Measurements from ENCODE around the gene AKAP13.
"Not testable (repeated sequence)": the region's sequence is repeated elsewhere in the genome, so short reads cannot be mapped to it uniquely, and the experiment has no call there.

Gene AKAP13

DNA sequence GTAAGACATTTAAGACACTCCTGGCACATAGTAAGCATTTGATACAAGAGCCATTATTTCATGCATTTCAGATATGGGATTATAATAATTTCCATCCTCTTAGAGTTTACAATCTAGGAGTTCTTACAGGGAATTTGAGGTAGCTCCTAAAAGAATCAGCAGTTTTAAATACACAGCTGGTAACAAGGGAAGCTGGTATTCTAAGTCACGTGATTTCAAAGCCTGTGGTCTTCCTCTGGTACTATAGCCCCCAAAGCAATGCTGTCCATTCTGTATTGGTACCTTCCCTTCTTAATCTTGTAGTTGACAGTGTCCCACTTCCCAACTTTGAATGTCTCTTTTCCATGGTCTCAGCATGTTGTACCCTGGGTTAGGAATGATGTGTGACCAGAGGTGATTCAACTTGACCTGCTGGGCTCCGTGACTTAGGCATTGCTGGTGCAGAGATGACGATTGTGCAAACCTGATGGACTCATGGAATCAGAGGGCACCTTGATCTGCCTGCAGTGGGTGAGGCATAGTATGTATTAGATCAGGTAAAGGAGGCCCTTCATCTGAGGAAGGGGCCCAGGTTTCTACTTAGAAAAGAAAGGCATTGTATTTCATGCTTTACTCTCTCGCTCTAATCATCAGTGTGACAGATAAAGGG lies 122.9 kb downstream of the AKAP13 start:
- DNase-seq: no peak

DNA sequence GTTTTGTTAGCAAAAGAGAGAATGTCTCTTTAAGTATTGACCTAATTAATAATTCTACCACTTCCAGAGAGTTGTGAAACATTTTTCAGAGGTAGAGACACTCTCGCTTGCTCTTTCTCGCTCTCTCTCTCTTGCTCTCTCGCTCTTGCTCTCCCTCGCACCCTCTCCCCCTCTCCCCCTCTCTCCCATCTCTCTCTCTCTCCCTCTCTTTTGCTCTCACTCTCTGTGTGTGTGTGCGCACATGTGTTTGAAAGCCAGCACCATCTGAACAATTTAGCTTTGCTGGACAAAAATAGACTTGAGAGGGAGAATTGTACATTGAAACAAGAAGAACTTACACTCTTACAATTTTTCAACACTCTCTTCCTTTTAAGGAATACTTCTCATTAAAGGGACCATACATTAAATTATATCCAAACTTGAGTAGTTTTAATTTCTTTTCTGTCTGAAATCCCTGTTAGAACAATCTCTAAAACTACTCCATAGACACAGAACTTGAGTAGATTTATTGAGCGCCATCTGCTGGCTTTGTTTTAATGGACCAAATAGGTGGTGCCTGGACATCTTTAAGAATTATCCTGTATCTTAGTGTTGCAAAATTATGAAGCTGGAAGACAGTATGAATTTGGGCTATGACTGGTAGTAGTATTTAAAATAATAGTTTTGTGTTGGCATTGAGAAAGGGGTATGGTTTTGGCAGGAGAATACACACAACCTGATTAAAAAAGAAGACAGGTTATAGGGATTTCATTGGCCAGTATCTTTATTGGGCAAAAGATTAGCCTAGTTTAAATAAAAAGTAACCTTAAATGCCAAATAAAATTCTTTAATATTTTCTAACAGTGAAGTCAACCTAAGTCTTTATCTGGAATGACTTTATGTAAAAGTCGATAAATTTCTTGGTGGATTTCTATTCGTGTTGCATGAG lies 124.6 kb downstream of the AKAP13 start:
- peak; percentile 37 to 59 for DNase-seq

DNA sequence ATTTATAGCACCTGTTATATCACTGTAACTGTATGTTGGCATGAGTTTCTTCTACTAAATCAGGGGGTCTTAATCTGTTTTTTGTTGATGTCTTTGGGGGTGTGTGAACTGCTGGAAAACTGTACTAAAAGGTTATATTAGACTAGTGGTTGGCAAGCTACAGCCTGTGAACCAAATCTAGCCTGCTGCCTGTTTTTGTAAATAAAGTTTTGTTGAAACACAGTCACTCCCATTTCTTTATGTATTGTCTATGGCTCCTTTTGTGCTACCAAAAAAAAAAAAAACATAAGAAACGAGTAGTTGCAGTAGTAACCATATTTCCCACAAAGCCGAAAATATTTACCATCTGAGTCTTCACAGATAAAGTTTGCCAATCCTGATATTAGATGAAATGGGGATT lies 126.7 kb downstream of the AKAP13 start:
- no peak for DNase-seq

DNA sequence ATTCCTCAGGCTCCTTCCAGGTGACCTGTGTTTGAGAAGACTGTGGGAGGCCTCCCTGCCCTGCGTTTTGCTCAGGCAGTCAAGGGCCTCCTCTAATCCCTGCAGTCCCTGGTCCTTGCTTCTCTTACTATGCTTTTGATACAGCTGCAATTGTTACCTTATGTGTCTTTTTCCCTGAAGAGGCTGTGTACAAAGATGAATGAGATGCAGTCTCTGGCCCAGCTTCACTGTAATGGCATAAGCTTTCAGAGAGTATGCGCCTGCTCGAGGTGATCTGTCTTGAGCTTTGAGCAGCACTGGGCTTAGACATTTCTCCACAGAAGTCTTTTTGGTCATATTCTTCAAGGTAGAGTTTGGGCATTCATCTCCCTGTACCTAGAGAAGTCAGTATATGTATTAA lies 129.6 kb downstream of the AKAP13 start:
- DNase-seq: no peak

DNA sequence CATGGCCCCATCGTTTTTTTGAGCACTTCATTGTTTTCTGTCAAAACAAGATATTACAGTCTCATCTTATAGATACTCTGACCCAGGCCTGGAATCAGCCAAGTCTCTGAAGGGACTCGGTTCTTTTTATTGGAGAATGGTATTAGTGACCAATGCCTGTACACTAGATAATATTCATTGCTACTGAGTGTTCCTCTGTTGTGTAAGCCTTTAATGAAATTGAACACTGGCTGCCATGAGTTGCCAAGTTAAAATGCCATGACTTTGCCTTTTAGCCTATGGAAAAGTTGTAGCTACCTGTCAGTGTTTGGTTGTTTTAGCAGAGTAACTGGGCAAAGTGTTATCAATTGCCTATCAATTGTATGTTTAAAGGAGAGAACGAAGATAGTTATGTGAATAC lies 134.0 kb downstream of the AKAP13 start:
- no peak for DNase-seq

DNA sequence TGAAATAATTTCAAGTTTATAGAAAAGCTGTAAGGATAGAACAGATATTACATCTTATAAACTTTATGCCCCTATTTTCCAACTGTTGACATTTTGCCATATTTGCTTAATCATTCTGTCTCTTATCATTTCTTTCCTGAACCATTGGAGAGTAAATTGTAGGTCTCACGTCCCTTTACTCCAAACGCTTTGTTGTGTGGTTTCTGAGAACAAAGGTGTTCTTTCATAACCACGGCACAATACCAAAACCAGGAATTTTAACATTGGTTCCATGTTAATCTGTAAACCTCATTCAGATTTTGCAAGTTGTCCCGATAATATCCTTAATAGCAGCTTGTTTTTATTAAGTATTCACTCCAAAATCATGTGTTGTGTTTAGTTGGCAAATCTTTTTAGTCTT lies 134.8 kb downstream of the AKAP13 start:
- DNase-seq: no peak

DNA sequence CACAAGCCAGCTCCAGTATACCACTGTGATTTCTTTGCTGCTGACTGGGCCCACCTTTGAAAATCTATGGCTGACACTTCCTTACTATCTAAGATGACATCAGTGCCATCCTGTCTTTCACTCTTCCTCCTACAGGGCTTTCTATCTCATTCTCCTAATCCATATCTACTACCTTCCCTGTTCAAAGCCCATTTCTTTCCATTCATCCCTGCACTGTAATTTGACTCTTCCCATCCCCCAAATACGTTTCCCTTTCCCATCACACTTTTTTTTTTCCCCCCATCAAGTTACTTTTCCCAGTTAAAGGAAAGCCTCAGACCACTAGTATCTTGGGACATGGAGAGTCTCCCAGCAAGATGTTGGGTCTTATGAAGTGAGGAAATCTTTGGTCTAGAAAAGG lies 136.7 kb downstream of the AKAP13 start:
- DNase-seq: no peak

DNA sequence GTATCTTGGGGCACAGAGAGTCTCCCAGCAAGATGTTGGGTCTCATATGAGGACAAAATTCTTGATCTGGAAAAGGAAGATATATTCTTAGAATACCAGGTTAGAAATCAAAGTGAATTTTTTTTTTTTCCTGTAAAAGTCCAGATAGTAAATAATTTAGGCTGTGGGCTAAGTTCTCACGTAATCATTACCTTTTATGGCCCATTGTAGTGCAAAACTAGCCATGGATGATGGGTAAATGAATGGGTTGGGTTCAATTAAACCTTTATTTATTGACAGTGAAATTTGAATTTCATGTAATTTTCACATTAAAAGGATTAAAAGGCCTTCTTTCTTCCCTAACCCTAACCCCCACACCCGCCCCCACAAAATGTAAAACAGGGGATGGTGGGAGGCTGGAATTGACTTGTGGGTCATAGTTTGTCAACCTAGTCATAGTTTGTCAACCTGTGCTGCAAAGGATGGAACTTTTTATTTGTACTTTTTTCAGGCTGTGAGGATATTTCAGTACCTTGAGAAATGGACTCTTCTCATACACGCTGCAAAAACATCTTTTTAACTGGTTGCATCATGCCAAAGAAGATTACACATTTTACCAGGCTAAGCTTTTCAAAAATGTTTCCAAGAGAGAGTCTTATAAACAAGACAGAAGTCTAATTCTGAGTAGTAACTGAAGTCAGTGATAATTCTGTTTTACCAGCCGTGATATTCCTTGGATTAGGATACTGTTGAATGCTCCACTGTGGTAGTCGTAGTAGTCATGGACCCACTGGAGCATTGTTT lies 138.8 kb downstream of the AKAP13 start:
- no peak for DNase-seq

DNA sequence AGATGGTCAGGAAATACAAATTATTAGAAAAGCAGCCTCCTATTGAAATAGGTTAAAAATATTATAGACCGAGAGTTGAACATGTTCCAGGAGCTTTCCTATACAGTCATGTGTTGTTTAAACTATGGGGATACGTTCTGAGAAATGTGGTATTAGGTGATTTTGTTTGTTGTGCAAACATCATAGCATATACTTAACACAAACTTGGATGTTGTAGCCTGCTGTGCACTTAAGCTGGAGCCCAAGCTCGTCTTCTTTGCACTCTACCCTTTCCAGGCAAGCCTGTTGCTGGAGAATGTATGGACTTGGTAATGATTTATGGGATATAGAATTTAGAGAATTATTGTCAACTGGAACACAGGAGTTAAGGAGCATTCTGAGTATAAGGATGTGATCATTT lies 140.2 kb downstream of the AKAP13 start:
- DNase-seq: no peak

DNA sequence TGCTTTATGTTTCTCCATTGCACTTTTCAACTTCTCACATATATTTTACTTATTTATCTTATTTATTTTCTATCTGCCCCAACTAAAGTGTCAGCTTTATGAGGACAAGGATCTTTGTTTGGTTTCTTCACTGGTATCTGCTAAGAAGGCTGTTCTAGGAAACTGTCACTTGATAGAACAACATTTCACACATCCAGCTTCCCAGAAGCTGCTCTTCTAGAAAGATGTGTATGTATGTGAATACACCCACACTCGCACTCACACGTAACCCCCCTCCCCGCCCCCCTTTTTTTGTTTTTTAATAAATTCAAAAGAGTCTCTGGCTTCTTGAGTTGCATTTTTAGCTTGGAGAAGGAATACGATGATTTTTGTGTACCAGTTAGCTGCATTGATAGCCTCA lies 143.1 kb downstream of the AKAP13 start:
- no peak for DNase-seq

DNA sequence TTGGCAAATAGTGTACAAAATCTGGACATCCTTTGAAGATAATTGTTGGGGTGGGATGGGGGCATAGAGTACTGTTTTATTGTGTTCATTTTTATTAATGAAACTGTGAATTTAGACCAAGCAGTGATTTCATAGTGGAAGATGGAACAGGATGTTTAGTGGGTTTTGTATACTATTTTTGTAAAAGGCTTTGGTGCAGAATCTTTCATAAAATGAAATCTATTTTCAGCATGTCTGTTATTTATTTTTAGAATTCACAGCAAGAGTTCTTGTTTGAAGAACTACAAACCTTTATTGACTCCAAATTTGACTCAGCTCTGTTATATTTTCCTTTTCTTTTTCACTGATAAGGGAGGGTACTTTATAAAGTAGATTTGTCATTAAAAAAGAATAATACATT lies 145.4 kb downstream of the AKAP13 start:
- DNase-seq: no peak

DNA sequence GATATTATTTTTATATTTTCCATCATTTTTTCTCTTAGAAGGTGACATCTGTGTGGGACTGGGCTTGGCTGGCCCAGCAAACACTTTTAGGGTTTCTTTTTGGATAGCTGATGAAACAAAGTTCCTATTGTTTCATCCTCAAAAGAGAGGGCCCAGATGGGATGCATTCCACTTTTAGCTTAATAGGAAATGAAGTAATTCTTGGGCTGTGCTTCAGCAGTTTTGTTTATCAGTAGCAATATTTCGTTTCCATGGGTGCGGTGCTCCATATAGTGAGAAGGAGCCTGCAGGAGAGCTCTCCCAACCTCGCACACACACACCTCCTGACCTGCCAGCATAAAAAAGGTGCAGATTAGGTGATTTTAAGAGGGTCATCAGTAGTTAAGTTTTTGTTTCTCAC lies 147.5 kb downstream of the AKAP13 start:
- DNase-seq: no peak

DNA sequence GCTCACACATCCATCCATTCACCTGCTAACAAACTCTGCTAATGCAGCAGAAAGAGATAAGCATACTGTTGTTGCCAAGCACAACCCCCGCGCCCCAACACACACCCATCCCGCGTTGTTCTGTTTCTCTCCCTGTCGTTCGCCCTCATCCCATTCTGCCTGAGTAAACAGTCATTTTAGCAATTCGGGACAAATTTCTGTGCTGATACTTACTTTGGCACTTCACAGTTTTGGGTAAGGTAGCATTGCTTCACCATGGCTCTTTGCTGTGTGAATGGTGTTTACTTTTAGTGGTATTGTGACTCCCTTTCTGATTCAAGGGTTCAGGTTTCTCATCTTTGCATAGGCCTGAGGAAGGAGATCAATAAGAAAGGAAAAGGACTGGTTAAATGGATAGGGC lies 149.7 kb downstream of the AKAP13 start:
- DNase-seq: no peak

DNA sequence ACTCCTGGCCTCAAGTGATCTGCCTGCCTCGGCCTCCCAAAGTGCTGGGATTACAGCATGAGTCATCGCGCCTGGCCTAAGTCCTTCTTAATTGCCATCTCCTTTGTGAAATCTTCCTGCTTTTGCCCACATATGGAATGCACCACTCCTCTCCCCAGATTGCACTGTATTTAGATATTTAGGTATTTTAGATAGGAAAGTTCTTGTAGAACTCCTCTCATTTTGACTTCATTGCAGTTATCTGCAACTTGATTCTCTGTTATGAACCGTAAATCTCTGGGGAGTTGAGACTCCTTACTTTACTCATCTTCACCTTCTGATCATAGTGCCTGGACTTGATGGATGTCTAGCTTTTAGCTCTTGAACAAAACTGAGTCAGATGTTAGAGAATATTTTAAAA lies 150.7 kb downstream of the AKAP13 start:
- DNase-seq: no peak

DNA sequence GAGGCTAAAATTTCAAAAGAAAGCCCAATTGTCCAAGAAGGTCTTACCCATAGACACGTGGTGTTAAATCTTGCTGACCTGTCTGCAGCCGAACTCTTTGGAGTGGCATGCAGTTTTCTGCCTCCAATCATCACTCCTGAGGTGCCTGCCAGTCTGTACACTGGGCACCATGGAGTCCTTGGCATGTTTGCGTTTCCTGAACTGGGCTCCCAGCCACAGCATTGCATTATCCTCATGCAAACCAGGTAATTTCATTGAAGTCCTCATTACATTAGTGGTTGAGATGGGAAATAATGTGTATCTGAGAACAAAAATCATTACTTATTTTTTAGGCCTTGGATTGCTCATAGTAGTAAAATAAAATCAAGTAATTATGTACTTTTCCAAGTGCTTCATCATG lies 152.3 kb downstream of the AKAP13 start:
- DNase-seq: no peak

DNA sequence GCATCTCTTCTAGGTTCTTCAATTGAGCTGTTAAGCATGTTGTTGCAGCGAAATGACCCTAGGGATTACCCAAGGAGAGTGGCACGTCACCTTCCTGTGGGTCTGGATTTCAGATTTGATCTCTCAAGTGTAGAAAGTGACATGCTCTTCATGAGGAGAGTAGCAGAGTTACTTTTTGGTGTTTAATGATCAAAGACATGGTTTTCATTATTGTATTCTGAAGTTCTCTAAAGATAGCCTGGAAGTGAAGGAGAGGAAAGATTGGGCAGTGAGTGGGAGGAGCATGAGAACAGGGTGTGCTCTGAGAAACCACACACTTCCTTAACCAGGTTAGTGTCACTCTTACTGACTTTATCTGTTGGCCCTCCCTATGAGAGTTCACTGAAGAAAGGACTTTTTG lies 153.6 kb downstream of the AKAP13 start:
- DNase-seq: no peak

DNA sequence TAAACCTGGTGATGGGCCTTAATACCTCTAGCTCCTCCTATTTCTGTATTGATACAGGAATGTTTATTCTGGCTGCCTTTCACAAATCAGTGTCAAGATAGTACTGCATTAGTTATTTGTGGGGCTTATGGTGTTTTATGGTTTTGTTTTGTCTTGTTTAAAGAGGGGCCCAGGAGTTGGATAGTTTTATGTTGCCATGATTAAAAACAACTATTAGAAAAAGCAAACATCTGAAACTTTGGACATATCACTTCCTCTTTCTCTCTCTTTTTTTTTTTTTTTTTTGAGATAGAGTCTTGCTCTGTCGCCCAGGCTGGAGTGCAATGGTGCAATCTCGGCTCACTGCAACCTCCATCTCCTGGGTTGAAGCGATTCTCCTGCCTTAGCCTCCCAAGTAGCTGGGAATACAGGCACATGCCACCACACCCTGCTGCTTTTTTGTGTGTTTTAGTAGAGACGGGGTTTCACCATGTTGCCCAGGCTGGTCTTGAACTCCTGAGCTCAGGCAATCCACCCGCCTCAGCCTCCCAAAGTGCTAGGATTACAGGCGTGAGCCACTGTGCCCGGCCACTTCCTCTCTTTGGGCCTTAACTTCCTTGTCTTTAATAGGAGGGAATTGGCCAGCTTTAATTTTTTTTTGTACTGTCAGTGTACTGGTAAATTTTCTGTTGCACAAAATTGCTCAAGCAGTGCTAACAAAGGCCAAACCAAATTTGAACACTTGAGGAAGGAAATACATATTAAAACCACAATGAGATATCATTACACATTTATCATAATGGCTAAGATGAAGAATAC lies 155.3 kb downstream of the AKAP13 start:
- DNase-seq: not testable (repeated sequence)

DNA sequence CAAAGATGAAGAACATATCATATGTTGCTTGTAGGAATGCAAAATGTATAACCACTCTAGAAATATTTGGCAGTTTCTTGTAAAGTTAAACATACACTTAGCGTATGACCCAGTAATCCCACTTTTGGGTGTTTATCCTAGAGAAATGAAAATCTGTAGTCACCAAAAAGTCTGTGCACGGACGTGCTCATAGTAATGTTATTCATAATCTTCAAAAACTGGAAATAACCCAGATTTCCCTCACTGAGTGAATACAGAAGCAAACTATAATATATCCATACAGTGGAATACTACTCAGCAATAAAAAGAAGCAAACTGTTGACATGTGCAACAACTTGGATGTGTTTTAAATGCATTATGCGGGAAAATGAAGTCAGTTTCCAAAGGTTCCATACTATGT lies 155.9 kb downstream of the AKAP13 start:
- no peak for DNase-seq

DNA sequence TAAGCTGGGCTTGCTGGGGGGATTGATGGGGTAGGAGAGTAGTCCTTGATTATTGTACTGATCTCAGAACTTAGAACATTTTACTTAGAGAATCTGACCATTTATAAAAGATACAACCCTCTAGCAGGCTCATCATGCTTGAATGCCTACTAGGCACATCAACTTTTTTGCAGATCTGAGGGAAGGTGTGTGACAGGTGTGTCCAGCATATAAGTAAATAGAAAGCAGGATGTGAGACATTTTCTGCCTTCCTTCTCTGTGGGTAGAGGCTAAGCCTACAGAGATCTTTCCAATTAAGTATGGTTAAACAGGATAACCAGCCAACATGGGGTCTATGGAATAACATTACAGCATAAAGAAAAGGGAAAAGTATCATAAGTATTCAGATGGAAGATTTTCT lies 159.1 kb downstream of the AKAP13 start:
- DNase-seq: no peak

DNA sequence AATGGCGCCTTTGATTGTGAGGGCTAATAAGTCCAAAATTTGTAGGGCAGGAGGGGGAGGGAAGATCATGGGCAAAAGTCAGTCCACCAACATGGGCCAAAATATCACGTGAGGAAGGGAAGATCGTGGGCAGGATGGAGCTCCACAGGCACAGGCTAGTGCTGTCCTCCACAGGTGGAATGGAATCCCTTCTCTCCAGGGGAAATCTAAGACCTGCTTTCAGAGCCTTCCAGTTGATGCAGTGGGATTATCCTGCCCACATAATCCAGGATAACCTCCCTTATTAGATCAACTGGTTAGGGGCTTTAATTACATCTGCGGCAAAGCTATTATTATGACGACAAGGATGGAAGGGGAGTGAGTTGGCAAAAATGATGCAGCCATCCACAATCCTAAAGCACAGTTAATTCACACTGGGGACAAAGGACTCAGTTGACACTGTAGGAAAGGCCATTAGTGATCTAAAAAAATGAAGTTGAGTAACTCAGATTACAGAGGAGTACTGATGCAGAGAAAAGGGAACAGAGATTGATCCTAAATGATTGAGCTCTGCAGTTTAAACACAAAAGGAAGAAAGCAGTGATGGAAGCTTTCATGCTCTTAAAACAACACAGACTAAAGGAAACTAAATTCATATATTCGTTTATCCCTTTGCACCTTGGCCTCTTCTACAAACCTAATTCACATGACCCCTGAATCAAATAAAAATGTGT lies 159.8 kb downstream of the AKAP13 start:
- no peak for DNase-seq

DNA sequence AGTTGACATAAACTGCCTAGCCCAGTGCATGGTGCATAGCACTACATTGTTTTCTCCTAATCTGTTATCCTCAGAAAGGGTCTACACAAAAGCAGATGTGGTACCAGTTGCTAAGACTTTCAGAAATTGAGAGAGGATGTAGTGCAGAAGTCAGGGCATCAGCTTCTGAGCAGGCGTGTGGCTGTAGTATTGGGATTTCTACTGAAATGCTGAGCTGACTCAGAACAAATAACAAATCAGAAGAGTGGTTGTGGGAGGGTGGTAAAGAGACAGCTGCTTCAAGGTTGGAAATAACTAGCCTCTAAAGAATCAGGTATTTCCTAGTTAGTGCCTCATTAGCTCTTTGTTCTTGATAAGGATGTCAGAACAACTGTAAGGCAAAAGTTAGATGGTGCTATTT lies 161.3 kb downstream of the AKAP13 start:
- no peak for DNase-seq

DNA sequence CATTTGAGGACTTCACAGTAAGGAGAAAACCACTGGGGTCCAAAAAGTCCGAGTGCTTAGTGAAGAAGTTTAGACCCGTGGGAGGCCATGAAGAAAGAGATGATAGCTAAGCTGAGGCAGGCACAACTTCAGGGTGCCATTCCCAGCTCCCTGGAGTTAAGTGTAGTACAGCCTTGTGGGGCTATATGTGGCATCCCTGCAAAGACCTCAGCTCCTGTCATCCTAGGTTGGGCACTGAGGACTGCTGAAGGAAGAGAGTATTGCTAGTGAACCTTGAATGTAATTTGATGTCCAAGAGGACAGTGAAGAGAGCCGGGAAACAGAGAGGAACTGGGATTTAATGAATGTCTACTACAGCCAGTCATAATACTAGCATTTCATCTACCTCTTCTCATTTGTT lies 162.1 kb downstream of the AKAP13 start:
- DNase-seq: no peak
